Tibial nerve (tissue), 4 donors: ENCODE results near the gene NAXD. TPM values are rescaled to one million over a fixed set of nuclear protein-coding genes. Genes with fewer than 3 reads are reported as not detected.

Experiments used
- DNase-seq, 2 donors: peaks; one replicate each; pipeline ENCODE4 v3.0.0-alpha.2; 2019; ENCODE audit warnings: low spot score in 2 of 2
- H3K27ac ChIP-seq, 4 donors: fragments of 200-600 bp; sonication (generic) in 3 of 4; one replicate each; pipeline ENCODE4 v1.5.1; 2017 to 2019; ENCODE audit warnings: mild to moderate bottlenecking in 1 of 4
- H3K27me3 ChIP-seq, 2 donors: fragments of 200-600 bp; sonication (generic) in 1 of 2; one replicate each; pipeline versions ENCODE4 v1.5.1 to v1.6.0; 2017 to 2019
- H3K36me3 ChIP-seq, 3 donors: fragments of 200-600 bp; sonication (generic); one replicate each; pipeline ENCODE4 v1.5.1; 2018 to 2019
- H3K4me1 ChIP-seq, 4 donors: fragments of 200-600 bp; sonication (generic) in 3 of 4; one replicate each; pipeline ENCODE4 v1.5.1; 2017 to 2019
- H3K4me3 ChIP-seq, 4 donors: fragments of 200-600 bp; sonication (generic) in 3 of 4; one replicate each; pipeline ENCODE4 v1.5.1; 2017 to 2019; ENCODE audit warnings: mild to moderate bottlenecking in 1 of 4, moderate library complexity in 1 of 4
- H3K9me3 ChIP-seq, 4 donors: fragments of 200-600 bp; sonication (generic) in 3 of 4; one replicate each; pipeline ENCODE4 v1.5.1; 2017 to 2019
- EP300 ChIP-seq, 2 donors: sonication (generic); formaldehyde crosslinking; IDR thresholded peaks; one replicate each; pipeline ENCODE4 v1.6.1; 2017; ENCODE audit warnings: antibody characterized with exemption in 2 of 2, mild to moderate bottlenecking in 1 of 2
- POLR2A ChIP-seq, 2 donors: fragments of 450-650 bp; IDR thresholded peaks; one replicate each; pipeline ENCODE4 v1.6.1; 2017; ENCODE audit warnings: antibody characterized with exemption in 2 of 2, mild to moderate bottlenecking in 2 of 2, moderate library complexity in 2 of 2
- WGBS, 2 donors: methylation state at CpG; one replicate each; pipeline ENCODE4 v1.1.5; 2018; 5-methylcytosine and 5-hydroxymethylcytosine counted together
- total RNA-seq, 4 donors: library from RNA; depleted of rRNA; stranded (reverse); fragments of >200 nt; gene quantifications; one replicate each; pipeline ENCODE4 v1.1.0, GENCODE V29; 2016
- TF ChIP-seq, protein P1 (sequence below), 5 experiments: fragments of 200-600 bp in 3 of 5; fragments of 450-650 bp in 2 of 5; sonication (generic) in 3 of 5; IDR thresholded peaks; one replicate each; pipeline ENCODE4 v1.5.1; 2016 to 2019; ENCODE audit warnings: antibody characterized with exemption in 5 of 5, mild to moderate bottlenecking in 3 of 5, moderate library complexity in 2 of 5

NAXD gene
- total RNA-seq, 4 donors from 2014 or later, result 27.6 to 45.7 (median 38.5) TPM

DNA sequence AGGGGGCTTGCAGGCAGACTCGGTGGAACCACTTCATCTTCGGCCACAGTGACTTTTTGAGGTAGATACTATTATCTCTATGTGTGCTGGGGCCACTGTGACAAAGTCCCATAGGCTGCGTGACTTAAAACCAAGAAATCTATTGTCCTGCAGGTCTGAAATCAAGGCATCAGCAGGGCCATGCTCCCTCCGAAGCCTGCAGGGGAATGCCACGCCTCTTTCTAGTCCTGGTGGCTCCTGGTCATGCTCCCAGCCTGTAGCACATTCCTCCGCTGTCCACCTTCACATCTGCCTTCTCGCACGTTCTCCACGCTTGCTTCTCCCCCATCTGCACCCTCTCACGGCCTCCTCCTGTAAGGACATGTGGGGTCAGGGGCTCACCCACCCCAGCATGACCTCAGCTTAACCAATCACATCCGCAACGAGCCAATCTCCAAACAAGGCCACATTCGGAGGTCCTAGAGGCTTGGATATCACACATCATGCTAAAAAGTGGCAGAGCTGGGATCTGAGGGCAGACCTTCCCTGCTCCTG, 32.9 kb upstream of the NAXD start:
- H3K27me3 ChIP-seq, result no peaks in the 10 kb centered on the region
- DNase-seq, result no peak
- WGBS, 2 donors, result 92% methylated on average over 13 of the region's 13 CpGs

DNA sequence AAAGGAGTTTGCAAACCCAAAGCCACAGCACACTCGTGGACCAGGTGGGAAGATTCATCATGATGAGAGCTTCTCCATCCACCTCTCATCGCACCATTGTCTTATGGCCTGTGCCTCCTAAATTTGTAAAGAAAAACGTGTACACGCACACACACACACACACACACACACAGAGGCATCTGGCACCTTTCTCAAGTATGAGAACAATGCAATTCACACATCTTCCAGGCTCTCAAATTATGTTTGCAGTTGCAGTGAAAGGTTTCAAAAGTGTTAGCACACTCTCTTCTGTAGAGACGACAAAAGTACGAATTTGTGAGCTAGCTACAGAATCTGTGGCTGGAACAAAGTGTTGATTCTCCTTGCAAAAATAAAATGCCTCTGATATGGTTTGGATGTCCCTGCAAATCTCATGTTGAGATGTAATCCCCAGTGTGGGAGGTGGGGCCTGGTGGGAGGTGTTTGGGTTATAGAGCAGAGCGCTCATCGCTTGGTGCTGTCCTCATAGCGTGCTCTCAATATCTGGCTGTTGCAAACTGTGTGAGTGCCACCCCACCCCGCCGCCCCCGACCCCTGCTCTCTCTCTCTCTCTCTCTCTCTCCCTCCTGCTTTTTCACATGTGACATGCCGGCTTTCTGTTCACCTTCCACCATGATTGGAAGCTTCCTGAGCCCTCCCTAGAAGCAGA, 32.0 kb upstream of the NAXD start:
- Histone ChIP-seq H3K4me3 (no peak overlapping the region), H3K27me3 (no peaks in the 10 kb centered on the region), H3K36me3 (no peaks in the 10 kb centered on the region), H3K4me1 (peaks cover 0 to 4% (median 0%) of the 10 kb centered on the region in 4 donors), H3K27ac (no peak overlapping the region), H3K9me3 (no peaks in the 10 kb centered on the region)
- no peak for DNase-seq
- 88% methylated on average over 13 of the region's 13 CpGs for WGBS, 2 donors
- TF ChIP-seq EP300 (IDR thresholded peaks at IDR 0.05), result no peak
- TF ChIP-seq POLR2A (IDR thresholded peaks at IDR 0.05), result no peak
- TF ChIP-seq, protein P1, sequence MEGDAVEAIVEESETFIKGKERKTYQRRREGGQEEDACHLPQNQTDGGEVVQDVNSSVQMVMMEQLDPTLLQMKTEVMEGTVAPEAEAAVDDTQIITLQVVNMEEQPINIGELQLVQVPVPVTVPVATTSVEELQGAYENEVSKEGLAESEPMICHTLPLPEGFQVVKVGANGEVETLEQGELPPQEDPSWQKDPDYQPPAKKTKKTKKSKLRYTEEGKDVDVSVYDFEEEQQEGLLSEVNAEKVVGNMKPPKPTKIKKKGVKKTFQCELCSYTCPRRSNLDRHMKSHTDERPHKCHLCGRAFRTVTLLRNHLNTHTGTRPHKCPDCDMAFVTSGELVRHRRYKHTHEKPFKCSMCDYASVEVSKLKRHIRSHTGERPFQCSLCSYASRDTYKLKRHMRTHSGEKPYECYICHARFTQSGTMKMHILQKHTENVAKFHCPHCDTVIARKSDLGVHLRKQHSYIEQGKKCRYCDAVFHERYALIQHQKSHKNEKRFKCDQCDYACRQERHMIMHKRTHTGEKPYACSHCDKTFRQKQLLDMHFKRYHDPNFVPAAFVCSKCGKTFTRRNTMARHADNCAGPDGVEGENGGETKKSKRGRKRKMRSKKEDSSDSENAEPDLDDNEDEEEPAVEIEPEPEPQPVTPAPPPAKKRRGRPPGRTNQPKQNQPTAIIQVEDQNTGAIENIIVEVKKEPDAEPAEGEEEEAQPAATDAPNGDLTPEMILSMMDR (IDR thresholded peaks at IDR 0.05), result no peak

More for the DNA sequence above, 32.9 kb upstream of the NAXD start:
- no peak for TF ChIP-seq POLR2A (IDR thresholded peaks at IDR 0.05)
- no peak for TF ChIP-seq EP300 (IDR thresholded peaks at IDR 0.05)
- TF ChIP-seq, protein P1 (IDR thresholded peaks at IDR 0.05), result no peak
- no peaks in the 10 kb centered on the region for H3K9me3 ChIP-seq
- no peak overlapping the region for H3K27ac ChIP-seq
- H3K4me1 ChIP-seq, result peaks cover 0 to 11% (median 0%) of the 10 kb centered on the region in 4 donors
- no peaks in the 10 kb centered on the region for H3K36me3 ChIP-seq
- no peak overlapping the region for H3K4me3 ChIP-seq

DNA sequence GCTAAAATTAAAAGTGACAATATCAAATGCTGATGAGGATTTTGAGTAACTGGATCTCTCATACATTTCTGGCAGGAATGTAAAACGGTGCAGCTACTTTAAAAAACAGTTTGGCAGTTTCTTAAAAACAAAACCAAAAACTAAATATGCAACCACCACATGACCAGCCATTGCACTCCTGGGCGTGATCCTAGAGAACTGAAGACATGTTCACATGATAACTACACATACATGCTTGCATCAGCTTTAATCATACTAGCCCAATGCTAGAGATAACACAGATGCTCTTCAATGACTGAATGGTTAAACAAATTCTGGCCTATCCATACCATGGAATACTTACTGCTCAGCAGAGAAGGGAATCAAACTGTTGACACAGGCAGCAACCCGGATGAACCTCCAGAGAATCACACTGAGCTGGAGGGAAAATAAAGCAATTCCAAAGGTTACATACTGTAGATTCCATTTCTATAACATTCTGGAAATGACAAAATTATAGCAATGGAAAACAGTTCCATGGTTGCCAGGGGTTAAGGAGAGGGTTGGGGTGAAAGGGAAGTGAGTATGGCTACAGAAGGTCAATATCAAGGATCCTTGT, 25.5 kb upstream of the NAXD start:
- no peaks in the 10 kb centered on the region for H3K9me3 ChIP-seq
- no peak overlapping the region for H3K4me3 ChIP-seq
- DNase-seq, result no peak
- TF ChIP-seq, protein P1 (IDR thresholded peaks at IDR 0.05), result no peak
- no peak for TF ChIP-seq POLR2A (IDR thresholded peaks at IDR 0.05)
- TF ChIP-seq EP300 (IDR thresholded peaks at IDR 0.05), result no peak
- H3K27ac ChIP-seq, result no peak overlapping the region
- WGBS, 2 donors, result 36 to 44% methylated on average over 3 of the region's 3 CpGs
- no peaks in the 10 kb centered on the region for H3K36me3 ChIP-seq
- H3K4me1 ChIP-seq, result peaks cover 0 to 6% (median 0%) of the 10 kb centered on the region in 4 donors
- H3K27me3 ChIP-seq, result no peaks in the 10 kb centered on the region

DNA sequence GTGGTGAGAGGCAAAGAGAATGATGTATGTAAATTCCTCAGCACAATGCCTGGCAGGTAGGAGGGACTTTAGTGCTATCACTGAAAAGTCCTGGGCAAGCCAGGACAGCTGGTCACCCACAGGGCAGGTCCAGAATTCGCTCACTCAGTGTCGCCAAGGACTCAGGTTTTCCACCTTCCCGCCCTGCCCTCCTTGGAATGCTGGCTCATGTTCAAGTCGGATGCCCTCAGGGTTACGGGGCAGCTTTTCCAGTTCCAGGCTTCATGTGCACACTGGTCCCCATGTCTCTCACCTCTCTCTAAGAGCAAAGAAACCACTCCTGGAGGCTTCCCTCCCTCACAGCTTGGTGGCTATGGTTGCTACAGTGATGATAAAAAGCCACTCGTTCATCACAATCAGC, 24.8 kb upstream of the NAXD start:
- H3K27me3 ChIP-seq, result no peaks in the 10 kb centered on the region
- no peaks in the 10 kb centered on the region for H3K36me3 ChIP-seq
- peaks cover 0 to 6% (median 0%) of the 10 kb centered on the region in 4 donors for H3K4me1 ChIP-seq
- H3K9me3 ChIP-seq, result no peaks in the 10 kb centered on the region
- DNase-seq, result no peak
- H3K4me3 ChIP-seq, result no peak overlapping the region
- TF ChIP-seq, protein P1 (IDR thresholded peaks at IDR 0.05), result no peak
- no peak for TF ChIP-seq EP300 (IDR thresholded peaks at IDR 0.05)
- TF ChIP-seq POLR2A (IDR thresholded peaks at IDR 0.05), result no peak
- no peak overlapping the region for H3K27ac ChIP-seq
- 75 to 79% methylated on average over 5 to 6 of the region's 6 CpGs for WGBS, 2 donors

DNA sequence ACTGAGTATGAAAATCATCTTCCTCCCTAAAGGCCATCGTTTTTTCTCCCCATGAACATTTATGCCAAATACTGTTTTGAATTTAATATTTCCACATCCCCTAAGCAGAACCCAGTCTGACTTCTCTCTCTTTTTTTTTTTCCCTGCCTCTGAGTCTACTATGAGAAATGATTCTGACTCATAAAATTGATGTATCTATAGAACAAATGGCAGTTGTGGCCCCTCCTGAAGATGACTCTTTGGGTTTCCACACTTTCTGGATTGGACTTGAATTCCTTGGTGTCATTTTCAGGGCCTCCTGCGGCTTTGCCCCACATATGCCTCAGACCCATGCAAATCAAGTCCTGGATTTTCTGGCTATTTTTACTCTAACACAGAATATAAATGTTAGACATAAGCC, 22.7 kb upstream of the NAXD start:
- no peak overlapping the region for H3K4me3 ChIP-seq
- no peaks in the 10 kb centered on the region for H3K36me3 ChIP-seq
- WGBS, 2 donors, result 88 to 89% methylated on average over 2 of the region's 2 CpGs
- H3K9me3 ChIP-seq, result no peaks in the 10 kb centered on the region
- no peaks in the 10 kb centered on the region for H3K27me3 ChIP-seq
- peaks cover 0 to 6% (median 0%) of the 10 kb centered on the region in 4 donors for H3K4me1 ChIP-seq
- DNase-seq, result no peak
- TF ChIP-seq POLR2A (IDR thresholded peaks at IDR 0.05) (no peak), EP300 (IDR thresholded peaks at IDR 0.05) (no peak)
- TF ChIP-seq, protein P1 (IDR thresholded peaks at IDR 0.05), result no peak
- H3K27ac ChIP-seq, result no peak overlapping the region
